Mesenchymal stem cell (in vitro differentiated cells and primary cell): ENCODE results near the gene KAT7.

Experiments
- DNase-seq: peaks from one replicate; pipeline ENCODE4 v3.0.0-alpha.2; 2013
- H2AFZ ChIP-seq: one replicate; pipeline ENCODE4 v1.6.1; 2013; ENCODE audit warnings: low read depth, mild to moderate bottlenecking, control low read depth, inconsistent platforms, low read length, moderate library complexity
- H2AK5ac ChIP-seq: 2 replicates; pipeline ENCODE4 v1.6.1; 2013; ENCODE audit warnings: low read length, moderate library complexity, mild to moderate bottlenecking, inconsistent platforms; ENCODE audit not compliant: severe bottlenecking
- H2BK120ac ChIP-seq: one replicate; pipeline ENCODE4 v1.6.1; 2013; ENCODE audit warnings: low read depth, mild to moderate bottlenecking, inconsistent platforms, low read length, moderate library complexity
- H2BK12ac ChIP-seq, 2 experiments: one replicate each; pipeline ENCODE4 v1.6.1; 2013; ENCODE audit warnings: inconsistent platforms in 2 of 2, low read length in 2 of 2, mild to moderate bottlenecking in 2 of 2, moderate library complexity in 2 of 2, control low read depth in 1 of 2
- H2BK15ac ChIP-seq: one replicate; pipeline ENCODE4 v1.6.1; 2013; ENCODE audit warnings: mild to moderate bottlenecking, low read depth, inconsistent platforms; ENCODE audit not compliant: poor library complexity, severe bottlenecking
- H2BK5ac ChIP-seq: 2 replicates; pipeline ENCODE4 v1.6.1; 2013; ENCODE audit warnings: low read depth, mild to moderate bottlenecking, low read length, control low read depth, inconsistent platforms; ENCODE audit not compliant: poor library complexity, severe bottlenecking
- H3K14ac ChIP-seq, 2 experiments: one replicate each; pipeline ENCODE4 v1.6.1; 2013; ENCODE audit warnings: inconsistent platforms in 2 of 2, low read length in 2 of 2, control low read depth in 1 of 2, mild to moderate bottlenecking in 1 of 2, moderate library complexity in 1 of 2
- H3K18ac ChIP-seq, 2 experiments: one replicate each; pipeline ENCODE4 v1.6.1; 2013; ENCODE audit warnings: inconsistent platforms in 2 of 2, low read length in 2 of 2, control low read depth in 1 of 2, low read depth in 1 of 2, mild to moderate bottlenecking in 1 of 2
- H3K23ac ChIP-seq, 2 experiments: one replicate each; pipeline ENCODE4 v1.6.1; 2013; ENCODE audit warnings: inconsistent platforms in 2 of 2, low read length in 2 of 2, mild to moderate bottlenecking in 2 of 2, moderate library complexity in 2 of 2, control low read depth in 1 of 2
- H3K27ac ChIP-seq: 2 replicates; pipeline ENCODE4 v1.5.1; 2013; ENCODE audit warnings: mild to moderate bottlenecking, moderate library complexity, low read length, control low read depth, inconsistent platforms; ENCODE audit not compliant: poor library complexity, severe bottlenecking
- H3K27me3 ChIP-seq, 2 experiments: 2 replicates each; pipeline versions ENCODE4 v1.6.1 to v1.7.0; 2013; ENCODE audit warnings: low read length in 2 of 2, mild to moderate bottlenecking in 2 of 2, moderate library complexity in 2 of 2, control low read depth in 1 of 2, inconsistent platforms in 1 of 2; ENCODE audit not compliant: control insufficient read depth in 1 of 2, insufficient read depth in 1 of 2
- H3K36me3 ChIP-seq, 2 experiments: 2 replicates each; pipeline versions ENCODE4 v1.6.1 to v1.7.0; 2013; ENCODE audit warnings: low read length in 2 of 2, control low read depth in 1 of 2, inconsistent platforms in 1 of 2, low read depth in 1 of 2, mild to moderate bottlenecking in 1 of 2; ENCODE audit not compliant: insufficient read depth in 2 of 2, control insufficient read depth in 1 of 2
- H3K4ac ChIP-seq, 2 experiments: one replicate each; pipeline ENCODE4 v1.6.1; 2013; ENCODE audit warnings: inconsistent platforms in 2 of 2, low read length in 2 of 2, mild to moderate bottlenecking in 2 of 2, moderate library complexity in 2 of 2, control low read depth in 1 of 2, low read depth in 1 of 2
- H3K4me1 ChIP-seq: 2 replicates; pipeline ENCODE4 v1.6.1; 2013; ENCODE audit warnings: low read depth, low read length, control low read depth; ENCODE audit not compliant: control insufficient read depth, insufficient read depth
- H3K4me2 ChIP-seq: 2 replicates; pipeline ENCODE4 v1.6.1; 2013; ENCODE audit warnings: low read length, mild to moderate bottlenecking, inconsistent platforms; ENCODE audit not compliant: poor library complexity, severe bottlenecking
- H3K4me3 ChIP-seq, 2 experiments: 2 replicates each; pipeline versions ENCODE4 v1.5.1 to v1.7.0; 2013; ENCODE audit warnings: low read length in 2 of 2, mild to moderate bottlenecking in 2 of 2, control low read depth in 1 of 2, low read depth in 1 of 2; ENCODE audit not compliant: insufficient read depth in 1 of 2
- H3K79me1 ChIP-seq: replicated peaks from 2 replicates; pipeline ENCODE4 v1.6.1; 2013; ENCODE audit warnings: mild to moderate bottlenecking, control low read depth, low read length, inconsistent platforms; ENCODE audit not compliant: poor library complexity, severe bottlenecking
- H3K9ac ChIP-seq: 2 replicates; pipeline ENCODE4 v1.7.0; 2013; ENCODE audit warnings: mild to moderate bottlenecking, low read length, moderate library complexity
- H3K9me3 ChIP-seq: 2 replicates; pipeline ENCODE4 v1.7.0; 2013; ENCODE audit warnings: mild to moderate bottlenecking, low read length; ENCODE audit not compliant: control insufficient read depth
- H4K8ac ChIP-seq: one replicate; pipeline ENCODE4 v1.6.1; 2013; ENCODE audit warnings: inconsistent platforms, mild to moderate bottlenecking, low read length, moderate library complexity
- H4K91ac ChIP-seq: one replicate; pipeline ENCODE4 v1.6.1; 2013; ENCODE audit warnings: mild to moderate bottlenecking, low read length, inconsistent platforms
- WGBS: methylation state at CpG from one replicate; pipeline ENCODE4 v1.1.7; 2013; ENCODE audit warnings: mixed read lengths; 5-methylcytosine and 5-hydroxymethylcytosine counted together

The KAT7 gene

GRCh38 chr17:49784636-49785035, 3.8 kb upstream of the KAT7 start:
- no peak overlapping the region for H3K9ac ChIP-seq
- H4K8ac ChIP-seq, result no peak overlapping the region
- 75% methylated on average over 1 of the region's 1 CpG for WGBS
- H2BK120ac ChIP-seq, result no peak overlapping the region
- H3K27ac ChIP-seq, result no peak overlapping the region
- H3K36me3 ChIP-seq, result no peaks in the 10 kb centered on the region
- H3K18ac ChIP-seq, result no peak overlapping the region
- no peak for DNase-seq
- H2BK15ac ChIP-seq, result no peak overlapping the region
- H2AK5ac ChIP-seq, result no peak overlapping the region
- no peak overlapping the region for H2AFZ ChIP-seq
- no peak overlapping the region for H3K4me2 ChIP-seq
- H2BK12ac ChIP-seq, result no peak overlapping the region
- no peaks in the 10 kb centered on the region for H3K9me3 ChIP-seq
- H3K14ac ChIP-seq, result no peak overlapping the region
- peaks cover 7% of the 10 kb centered on the region for H3K79me1 ChIP-seq
- H3K27me3 ChIP-seq, result no peaks in the 10 kb centered on the region
- no peak overlapping the region for H3K4ac ChIP-seq
- H3K4me3 ChIP-seq, result no peak overlapping the region
- peaks cover 2% of the 10 kb centered on the region for H3K4me1 ChIP-seq
- H4K91ac ChIP-seq, result no peak overlapping the region
- no peak overlapping the region for H3K23ac ChIP-seq
- H2BK5ac ChIP-seq, result no peak overlapping the region

DNA sequence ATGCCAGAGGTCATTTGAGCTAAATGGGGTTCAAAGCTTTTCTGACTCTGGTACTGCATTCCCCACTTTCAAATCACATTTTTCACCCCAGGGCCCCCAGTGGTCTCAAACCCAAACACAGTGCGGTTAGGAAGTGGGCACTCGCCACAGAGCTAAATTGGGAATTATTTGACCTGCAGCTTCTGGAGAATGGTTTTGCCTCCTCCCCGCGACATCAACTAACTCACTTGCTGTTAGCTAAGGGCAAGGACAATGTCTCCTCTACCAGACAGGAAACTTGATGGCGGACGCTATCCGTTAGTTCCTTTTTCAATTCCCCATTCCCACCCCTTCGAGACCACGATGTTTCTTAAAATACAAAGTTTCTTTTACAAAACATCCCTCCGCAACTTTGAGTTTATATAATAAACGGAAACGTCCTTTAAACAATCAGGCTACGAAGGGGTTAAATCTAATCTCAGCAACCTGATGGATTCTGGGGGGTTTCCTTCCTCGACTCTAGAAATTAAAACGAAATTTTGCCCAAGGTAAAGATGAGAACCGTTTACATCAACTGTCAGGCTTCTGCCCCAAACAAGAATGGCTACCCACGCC, 500 bp upstream of the KAT7 start:
- Histone ChIP-seq H3K14ac (no peak overlapping the region), H3K9me3 (no peaks in the 10 kb centered on the region), H3K9ac (peak overlapping the region; percentile 100), H2BK15ac (no peak overlapping the region), H3K27me3 (no peaks in the 10 kb centered on the region), H3K36me3 (peaks cover 10 to 23% of the 10 kb centered on the region in 2 experiments), H3K27ac (peak overlapping the region; percentile 69), H3K23ac (no peak overlapping the region), H3K4me1 (peaks cover 4% of the 10 kb centered on the region), H4K91ac (no peak overlapping the region), H3K4me3 (peak overlapping the region; percentile 39 to 98), H2BK12ac (no peak overlapping the region), H2AK5ac (peak overlapping the region; percentile 17), H3K4ac (peak overlapping the region in 1 of 2 experiments; percentile 79), H3K4me2 (peak overlapping the region; percentile 92), H2BK5ac (no peak overlapping the region), H2AFZ (peak overlapping the region; percentile 89), H2BK120ac (no peak overlapping the region), H4K8ac (peak overlapping the region; percentile 97), H3K18ac (peak overlapping the region; percentile 90 to 92), H3K79me1 (peaks cover 9% of the 10 kb centered on the region)
- DNase-seq, result no peak
- WGBS, result 3% methylated on average over 17 of the region's 17 CpGs

DNA sequence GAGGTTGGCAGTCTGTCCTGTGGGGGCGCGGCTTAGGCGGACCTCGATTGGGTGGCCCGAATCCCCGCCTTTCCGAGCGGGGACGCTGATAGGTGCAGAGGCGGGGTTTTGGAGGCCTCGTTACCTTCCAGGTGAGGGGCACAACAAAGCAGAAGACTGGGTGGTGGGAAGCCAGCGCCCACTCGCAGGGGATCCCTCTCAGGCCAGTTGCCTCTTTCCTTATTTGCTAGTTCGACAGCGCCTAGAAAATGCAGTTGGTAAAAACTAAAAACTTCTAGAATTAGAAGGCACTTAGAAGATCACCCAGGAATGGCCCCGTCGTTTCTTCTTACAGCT, 730 bp downstream of the KAT7 start:
- Histone ChIP-seq H2BK5ac (no peak overlapping the region), H2AFZ (no peak overlapping the region), H3K4ac (no peak overlapping the region), H4K8ac (no peak overlapping the region), H3K36me3 (peaks cover 16 to 36% of the 10 kb centered on the region in 2 experiments), H3K4me1 (peaks cover 4% of the 10 kb centered on the region), H2BK15ac (no peak overlapping the region), H3K9ac (peak overlapping the region; percentile 76), H4K91ac (no peak overlapping the region), H2BK12ac (no peak overlapping the region), H3K4me3 (peak overlapping the region; percentile 52 to 98), H3K4me2 (peak overlapping the region; percentile 78), H3K27me3 (no peaks in the 10 kb centered on the region), H3K18ac (no peak overlapping the region), H3K14ac (no peak overlapping the region), H3K9me3 (no peaks in the 10 kb centered on the region), H3K79me1 (peaks cover 9% of the 10 kb centered on the region), H3K27ac (no peak overlapping the region), H2AK5ac (no peak overlapping the region), H2BK120ac (no peak overlapping the region), H3K23ac (no peak overlapping the region)
- no peak for DNase-seq
- 12% methylated on average over 17 of the region's 17 CpGs for WGBS

- peaks cover 20 to 67% of the 10 kb centered on the region in 2 experiments for H3K36me3 ChIP-seq
- H3K9ac ChIP-seq, result no peak overlapping the region
- no peak for DNase-seq
- H3K27ac ChIP-seq, result no peak overlapping the region
- no peak overlapping the region for H2BK5ac ChIP-seq
- H2AFZ ChIP-seq, result no peak overlapping the region
- no peak overlapping the region for H3K23ac ChIP-seq
- H3K4me1 ChIP-seq, result peaks cover 4% of the 10 kb centered on the region
- H3K27me3 ChIP-seq, result no peaks in the 10 kb centered on the region
- H3K4me3 ChIP-seq, result no peak overlapping the region
- no peaks in the 10 kb centered on the region for H3K9me3 ChIP-seq
- H4K91ac ChIP-seq, result no peak overlapping the region
- H2BK15ac ChIP-seq, result no peak overlapping the region
- no peak overlapping the region for H3K4ac ChIP-seq
- no peak overlapping the region for H3K4me2 ChIP-seq
- H3K18ac ChIP-seq, result no peak overlapping the region
- peaks cover 12% of the 10 kb centered on the region for H3K79me1 ChIP-seq
- 100% methylated on average over 3 of the region's 3 CpGs for WGBS
- no peak overlapping the region for H2BK120ac ChIP-seq
- no peak overlapping the region for H2BK12ac ChIP-seq
- H4K8ac ChIP-seq, result no peak overlapping the region
- no peak overlapping the region for H2AK5ac ChIP-seq
- H3K14ac ChIP-seq, result no peak overlapping the region
These were observed 4.8 kb downstream of the KAT7 start for GRCh38 chr17:49793309-49793708.
